Activated naive CD4-positive, alpha-beta T cell treated with anti-CD3 and anti-CD28 coated beads for 36 hours (primary cell): ENCODE measurements around the gene LRG1. TPM values are rescaled to one million over a fixed set of nuclear protein-coding genes. Genes with fewer than 3 reads are reported as not detected.
"Not testable (repeated sequence)": the region's sequence is repeated elsewhere in the genome, so short reads cannot be mapped to it uniquely, and the experiment has no call there.

Experiments used
- CTCF ChIA-PET: fragments of 350-600 bp; sonication (Branson Sonifier 250); formaldehyde crosslinking; loops from one replicate; lab custom pipeline; 2021; ENCODE audit warnings: antibody characterized with exemption; lab: Charles Lee
- DNase-seq: peaks from one replicate; pipeline ENCODE4 v3.0.0-alpha.2; 2020
- H3K27ac Mint-ChIP-seq: one replicate; pipeline ENCODE4 v1.8.0; 2021; ENCODE audit warnings: mild to moderate bottlenecking, mixed read lengths
- H3K27me3 Mint-ChIP-seq: one replicate; pipeline ENCODE4 v1.8.0; 2021; ENCODE audit warnings: low read depth, mixed read lengths
- H3K36me3 Mint-ChIP-seq: one replicate; pipeline ENCODE4 v1.8.0; 2021; ENCODE audit warnings: low read depth, mixed read lengths
- H3K4me1 Mint-ChIP-seq: one replicate; pipeline ENCODE4 v1.8.0; 2021; ENCODE audit warnings: low read depth, mixed read lengths
- H3K4me3 Mint-ChIP-seq: one replicate; pipeline ENCODE4 v1.8.0; 2021; ENCODE audit warnings: mild to moderate bottlenecking, moderate library complexity, mixed read lengths
- H3K9me3 Mint-ChIP-seq: one replicate; pipeline ENCODE4 v1.8.0; 2021; ENCODE audit warnings: mixed read lengths
- intact Hi-C: fragments of 100-400 bp; cut with micrococcal nuclease; formaldehyde crosslinking; loops from one replicate; pipeline ENCODE4 v1.15.1; 2023
- total RNA-seq, 2 experiments: library from RNA; stranded (reverse); gene quantifications; one replicate each; pipeline ENCODE4 v1.2.3, GENCODE V29; 2021

Gene LRG1
- total RNA-seq, 2 experiments from 2014 or later = 1.3 to 1.5 TPM

DNA sequence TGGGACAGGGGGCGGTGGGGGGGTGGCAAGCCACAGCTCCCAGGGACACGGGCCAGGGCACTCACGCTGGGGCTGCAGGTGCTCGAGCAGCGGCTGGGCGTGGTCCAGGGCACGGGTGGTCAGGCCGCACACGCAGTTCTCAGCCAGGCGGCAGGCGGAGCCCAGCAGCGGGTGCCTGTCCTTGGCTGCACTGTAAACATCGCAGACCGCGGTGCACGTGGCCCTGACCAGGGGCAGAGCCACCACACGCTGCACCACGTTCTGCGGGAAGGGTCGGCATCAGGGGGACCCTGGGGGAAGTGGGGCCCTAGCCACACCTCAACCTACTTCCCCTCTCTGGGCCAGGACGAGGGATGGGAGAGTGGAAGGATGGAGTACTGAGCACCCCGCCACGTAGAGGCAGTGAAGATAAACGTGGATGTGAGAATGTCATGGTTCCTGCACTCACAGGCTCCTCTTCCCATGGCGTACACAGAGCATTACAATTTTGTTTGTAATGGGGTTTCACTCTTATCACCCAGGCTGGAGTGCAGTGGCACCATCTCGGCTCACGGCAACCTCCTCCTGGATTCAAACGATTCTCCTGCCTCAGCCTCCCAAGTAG is 8.2 kb downstream of the LRG1 start:
- intact Hi-C loops = no loop called here
- DNase-seq = no peak
- CTCF ChIA-PET = interaction anchor here (1.2 kb wide), 1 partner anchor 10 kb away, joined by 6 read pairs; no protein-coding TSS in a partner anchor
- Mint-ChIP-seq H3K27ac (no peak overlapping the region), H3K27me3 (peaks cover 7% of the 10 kb centered on the region), H3K36me3 (no peaks in the 10 kb centered on the region), H3K4me1 (peaks cover 7% of the 10 kb centered on the region), H3K4me3 (no peak overlapping the region), H3K9me3 (no peaks in the 10 kb centered on the region)

- no peak overlapping the region for H3K4me3 Mint-ChIP-seq
- intact Hi-C loops = no loop called here
- no peaks in the 10 kb centered on the region for H3K36me3 Mint-ChIP-seq
- peaks cover 3% of the 10 kb centered on the region for H3K27me3 Mint-ChIP-seq
- DNase-seq = no peak
- peaks cover 4% of the 10 kb centered on the region for H3K4me1 Mint-ChIP-seq
- CTCF ChIA-PET = interaction anchor here (1.2 kb wide), 1 partner anchor 8 kb away, joined by 6 read pairs; no protein-coding TSS in a partner anchor
- no peak overlapping the region for H3K27ac Mint-ChIP-seq
- no peaks in the 10 kb centered on the region for H3K9me3 Mint-ChIP-seq
Observed at GRCh38 chr19:4529924-4530522, 9.8 kb downstream of the LRG1 start.

- Mint-ChIP-seq H3K27me3 (no peaks in the 10 kb centered on the region), H3K4me3 (no peak overlapping the region), H3K9me3 (no peaks in the 10 kb centered on the region), H3K4me1 (no peaks in the 10 kb centered on the region), H3K36me3 (no peaks in the 10 kb centered on the region), H3K27ac (no peak overlapping the region)
- CTCF ChIA-PET = no interaction called here
- intact Hi-C loops = no loop called here
- DNase-seq = no peak
Observed at GRCh38 chr19:4528843-4529242, 11.0 kb downstream of the LRG1 start.

GRCh38 chr19:4527377-4527776 is 12.5 kb downstream of the LRG1 start:
- H3K36me3 Mint-ChIP-seq, intact Hi-C loops, H3K27ac Mint-ChIP-seq, H3K4me3 Mint-ChIP-seq, DNase-seq, H3K27me3 Mint-ChIP-seq, H3K9me3 Mint-ChIP-seq, H3K4me1 Mint-ChIP-seq: not testable (repeated sequence)
- CTCF ChIA-PET = interaction anchor here (0.6 to 0.7 kb wide), 3 partner anchors 75 to 1686 kb away, joined by 3 to 7 read pairs (median 4); no protein-coding TSS in a partner anchor

- H3K4me1 Mint-ChIP-seq = no peaks in the 10 kb centered on the region
- CTCF ChIA-PET = interaction anchor here (0.6 to 2.6 kb wide), 22 partner anchors 10 to 463 kb away, joined by 3 to 17 read pairs (median 4); partner anchors contain the start of genes LRG1 and PLIN5
- DNase-seq = no peak
Observed at GRCh38 chr19:4525563-4526002, 14.3 kb downstream of the LRG1 start.

DNA sequence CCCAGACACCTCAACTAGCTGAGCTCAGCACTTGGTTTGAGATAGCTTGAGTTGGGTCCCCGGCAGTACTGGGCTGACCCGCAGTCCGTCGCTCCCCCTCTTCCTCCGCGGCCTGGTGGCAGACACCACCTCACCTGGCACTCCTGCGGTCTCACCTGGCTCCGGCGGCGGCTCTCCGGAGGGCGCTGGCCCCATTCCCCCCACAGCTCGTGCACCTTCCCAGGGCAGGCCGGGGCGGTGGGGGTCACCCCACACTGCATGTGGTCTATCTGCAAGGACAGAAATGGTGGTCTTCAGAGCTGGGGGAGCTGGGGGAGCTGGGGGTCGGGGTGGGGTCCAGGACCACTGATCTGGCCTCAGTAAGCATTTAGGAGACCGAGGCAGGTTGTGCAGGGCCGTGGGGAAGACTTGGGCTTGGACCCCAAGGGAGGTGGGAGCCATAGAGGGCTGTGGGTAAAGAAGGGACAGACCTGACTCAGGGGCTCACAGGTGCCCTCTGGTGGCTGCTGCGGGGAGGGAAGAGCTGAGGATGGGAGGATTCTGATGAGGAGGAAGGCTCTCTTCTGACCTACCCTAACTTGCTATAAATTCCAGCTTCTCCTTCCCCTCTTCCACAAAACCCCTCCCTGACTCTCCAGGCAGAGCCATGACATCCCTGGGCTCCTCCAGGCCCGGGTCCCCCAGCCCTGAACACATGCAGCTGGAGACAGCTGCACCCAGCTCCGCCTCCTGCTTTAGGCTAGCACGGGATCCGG is 14.9 kb downstream of the LRG1 start:
- CTCF ChIA-PET = interaction anchor here (0.6 to 2.6 kb wide), 27 partner anchors 9 to 463 kb away, joined by 3 to 17 read pairs (median 4); partner anchors contain the start of genes LRG1, PLIN5 and TMIGD2
- Mint-ChIP-seq H3K4me3 (no peak overlapping the region), H3K4me1 (no peaks in the 10 kb centered on the region), H3K36me3 (no peaks in the 10 kb centered on the region), H3K9me3 (no peaks in the 10 kb centered on the region), H3K27me3 (no peaks in the 10 kb centered on the region), H3K27ac (no peak overlapping the region)
- DNase-seq = peak; percentile 84
- intact Hi-C loops = loop anchor here (1.0 kb wide), 2 partner anchors 53 to 258 kb away; partner anchors contain the start of gene HDGFL2

More at GRCh38 chr19:4525563-4526002, 14.3 kb downstream of the LRG1 start:
- Mint-ChIP-seq H3K36me3 (no peaks in the 10 kb centered on the region), H3K9me3 (no peaks in the 10 kb centered on the region), H3K4me3 (no peak overlapping the region), H3K27me3 (no peaks in the 10 kb centered on the region), H3K27ac (no peak overlapping the region)
- intact Hi-C loops = loop anchor here (1.0 kb wide), 2 partner anchors 53 to 258 kb away; partner anchors contain the start of gene HDGFL2

DNA sequence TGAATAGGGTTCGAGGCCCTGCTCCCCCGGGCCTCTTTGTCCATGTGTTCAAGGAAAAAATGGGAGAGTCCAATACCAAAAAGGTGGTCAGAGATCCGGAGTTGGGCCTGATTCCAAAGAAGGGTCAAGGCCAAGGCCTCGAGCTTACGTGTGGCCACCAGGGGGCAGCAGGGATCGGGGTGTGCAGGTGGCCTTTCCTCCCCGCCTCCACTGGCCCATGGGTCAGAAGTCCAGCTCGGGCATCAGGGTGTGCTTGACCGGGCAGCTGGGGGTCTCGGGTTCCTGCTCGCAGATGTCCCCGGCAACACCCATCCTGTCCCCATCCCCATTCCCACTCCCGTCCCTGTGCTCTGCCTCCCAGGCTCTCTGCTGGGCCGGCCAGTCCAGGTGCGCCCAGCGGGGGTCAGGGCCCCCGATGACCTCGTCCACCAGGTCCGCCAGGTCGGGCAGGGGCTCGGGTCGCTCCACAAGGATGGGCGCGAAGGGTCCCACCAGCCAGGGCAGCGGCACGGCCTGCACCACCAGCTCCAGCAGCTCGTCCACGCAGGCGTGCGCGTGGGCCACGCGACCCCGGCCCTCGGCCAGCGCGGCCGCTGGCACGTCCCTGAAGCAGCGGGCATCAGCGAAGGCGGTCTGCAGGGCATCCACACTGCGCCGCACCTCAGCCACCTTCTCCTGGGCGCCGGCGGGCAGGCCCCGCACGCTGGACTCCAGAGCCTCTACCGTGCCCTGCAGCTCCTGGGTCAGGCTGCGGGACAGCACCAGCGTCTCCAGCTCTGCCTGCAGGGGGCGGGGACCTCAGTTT is 16.3 kb downstream of the LRG1 start:
- peak; percentile 42 for DNase-seq
- Mint-ChIP-seq H3K9me3 (no peaks in the 10 kb centered on the region), H3K4me3 (no peak overlapping the region), H3K27ac (no peak overlapping the region), H3K4me1 (no peaks in the 10 kb centered on the region), H3K27me3 (peaks cover 5% of the 10 kb centered on the region), H3K36me3 (no peaks in the 10 kb centered on the region)
- intact Hi-C loops = no loop called here
- CTCF ChIA-PET = interaction anchor here (0.6 to 2.6 kb wide), 8 partner anchors 10 to 202 kb away, joined by 3 to 17 read pairs (median 7); partner anchors contain the start of gene PLIN5

- no peak overlapping the region for H3K4me3 Mint-ChIP-seq
- H3K27me3 Mint-ChIP-seq = peaks cover 5% of the 10 kb centered on the region
- H3K4me1 Mint-ChIP-seq = no peaks in the 10 kb centered on the region
- H3K27ac Mint-ChIP-seq = no peak overlapping the region
- no peak for DNase-seq
- CTCF ChIA-PET = interaction anchor here (0.6 to 1.9 kb wide), 6 partner anchors 11 to 111 kb away, joined by 3 to 8 read pairs (median 5); no protein-coding TSS in a partner anchor
- intact Hi-C loops = no loop called here
- H3K36me3 Mint-ChIP-seq = no peaks in the 10 kb centered on the region
- no peaks in the 10 kb centered on the region for H3K9me3 Mint-ChIP-seq
Observed at GRCh38 chr19:4522291-4523002, 17.4 kb downstream of the LRG1 start.

GRCh38 chr19:4521888-4522242 is 18.0 kb downstream of the LRG1 start:
- DNase-seq = no peak
- no peaks in the 10 kb centered on the region for H3K36me3 Mint-ChIP-seq
- no peaks in the 10 kb centered on the region for H3K4me1 Mint-ChIP-seq
- H3K27ac Mint-ChIP-seq = no peak overlapping the region
- peaks cover 5% of the 10 kb centered on the region for H3K27me3 Mint-ChIP-seq
- intact Hi-C loops = no loop called here
- no peaks in the 10 kb centered on the region for H3K9me3 Mint-ChIP-seq
- CTCF ChIA-PET = interaction anchor here (0.6 kb wide), 2 partner anchors 9 to 14 kb away, joined by 3 to 6 read pairs; no protein-coding TSS in a partner anchor
- no peak overlapping the region for H3K4me3 Mint-ChIP-seq

DNA sequence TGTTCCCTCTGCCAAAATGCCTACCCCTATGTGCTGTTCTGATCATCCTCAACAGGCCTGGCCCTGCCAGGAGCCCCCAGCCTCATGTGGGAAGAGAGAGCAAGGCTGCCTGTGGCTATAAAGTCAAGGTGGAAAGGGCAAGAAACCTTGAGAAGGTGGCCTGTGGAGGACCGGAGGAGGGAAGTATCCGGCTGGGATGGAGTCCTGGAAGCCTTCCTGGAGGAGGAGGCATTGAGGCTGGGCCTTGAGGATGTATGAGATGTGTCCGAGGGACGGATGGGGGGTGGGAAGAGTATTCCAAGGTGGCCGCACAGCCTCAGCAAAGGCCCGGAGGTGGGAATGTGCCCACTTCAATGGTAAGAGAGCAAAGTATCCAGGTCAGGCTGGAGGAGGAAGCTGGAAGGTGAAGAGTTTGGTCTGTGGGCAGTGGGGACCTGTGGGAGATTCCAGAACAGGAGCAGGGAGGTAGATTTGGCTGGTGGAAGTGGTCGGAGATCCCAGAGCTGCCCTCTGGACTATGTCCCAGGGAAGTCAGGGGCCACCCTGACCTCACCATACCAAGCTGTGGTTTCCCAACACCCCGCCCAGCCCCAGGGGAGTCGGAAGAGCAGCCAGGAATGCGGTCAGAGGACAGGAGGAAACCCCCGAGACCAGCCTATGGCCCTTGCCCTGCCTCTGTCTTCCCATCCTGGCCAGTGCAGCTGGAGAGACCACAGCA is 18.5 kb downstream of the LRG1 start:
- intact Hi-C loops = no loop called here
- peaks cover 5% of the 10 kb centered on the region for H3K27me3 Mint-ChIP-seq
- DNase-seq = no peak
- CTCF ChIA-PET = interaction anchor here (0.6 kb wide), 3 partner anchors 10 to 72 kb away, joined by 3 to 6 read pairs (median 3); no protein-coding TSS in a partner anchor
- H3K9me3 Mint-ChIP-seq = no peaks in the 10 kb centered on the region
- H3K4me1 Mint-ChIP-seq = no peaks in the 10 kb centered on the region
- no peak overlapping the region for H3K4me3 Mint-ChIP-seq
- no peak overlapping the region for H3K27ac Mint-ChIP-seq
- H3K36me3 Mint-ChIP-seq = no peaks in the 10 kb centered on the region
